Breast epithelium (tissue), 4 donors: ENCODE data around the gene TCERG1L. TPM values are rescaled to one million over a fixed set of nuclear protein-coding genes. Genes with fewer than 3 reads are reported as not detected.
"Not testable (repeated sequence)": the region's sequence is repeated elsewhere in the genome, so short reads cannot be mapped to it uniquely, and the experiment has no call there.

Experiments
- DNase-seq, 2 donors: peaks; one replicate each; pipeline ENCODE4 v3.0.0-alpha.2; 2019; ENCODE audit warnings: low spot score in 2 of 2
- H3K27ac ChIP-seq, 2 donors: fragments of 200-600 bp; sonication (generic) in 1 of 2; one replicate each; pipeline ENCODE4 v1.5.1; 2016 to 2019; ENCODE audit warnings: mild to moderate bottlenecking in 1 of 2
- H3K27me3 ChIP-seq, 2 donors: fragments of 200-600 bp; sonication (generic) in 1 of 2; one replicate each; pipeline versions ENCODE4 v1.5.1 to v1.6.0; 2017 to 2019; ENCODE audit warnings: control low read depth in 1 of 2, mild to moderate bottlenecking in 1 of 2
- H3K36me3 ChIP-seq: fragments of 200-600 bp; one replicate; pipeline ENCODE4 v1.5.1; 2019
- H3K4me1 ChIP-seq, 2 donors: fragments of 200-600 bp; sonication (generic); one replicate each; pipeline ENCODE4 v1.5.1; 2016 to 2019; ENCODE audit warnings: control low read depth in 1 of 2
- H3K4me3 ChIP-seq, 3 donors: fragments of 200-600 bp; sonication (generic); 1 replicate in 2 of 3; 2 replicates in 1 of 3; pipeline ENCODE4 v1.5.1; 2016 to 2019; ENCODE audit warnings: mild to moderate bottlenecking in 3 of 3, moderate library complexity in 2 of 3
- H3K9me3 ChIP-seq, 2 donors: fragments of 200-600 bp; sonication (generic) in 1 of 2; one replicate each; pipeline ENCODE4 v1.5.1; 2016 to 2019; ENCODE audit warnings: control low read depth in 1 of 2
- CTCF ChIP-seq, 3 donors: fragments of 450-650 bp; IDR thresholded peaks; one replicate each; pipeline ENCODE4 v1.5.1; 2016 to 2017; ENCODE audit warnings: antibody characterized with exemption in 3 of 3, mild to moderate bottlenecking in 3 of 3, moderate library complexity in 3 of 3
- POLR2A ChIP-seq: fragments of 450-650 bp; IDR thresholded peaks from one replicate; pipeline ENCODE4 v1.6.1; 2016; ENCODE audit warnings: antibody characterized with exemption, mild to moderate bottlenecking, moderate library complexity
- POLR2AphosphoS5 ChIP-seq, 3 donors: sonication (generic); formaldehyde crosslinking; IDR thresholded peaks; one replicate each; pipeline ENCODE4 v1.6.1; 2017; ENCODE audit warnings: antibody characterized with exemption in 3 of 3
- intact Hi-C: fragments of 100-400 bp; cut with DNase I; formaldehyde crosslinking; loops from one replicate; pipeline ENCODE4 v1.15.1; 2023; ENCODE audit warnings: low total_unique reads
- total RNA-seq, 3 donors: library from RNA; depleted of rRNA; stranded (reverse); fragments of >200 nt; gene quantifications; one replicate each; pipeline ENCODE4 v1.1.0, GENCODE V29; 2016

TCERG1L gene
- total RNA-seq, 3 donors from 2014 or later: under 0.01 to 0.88 TPM; not detected in 1

DNA sequence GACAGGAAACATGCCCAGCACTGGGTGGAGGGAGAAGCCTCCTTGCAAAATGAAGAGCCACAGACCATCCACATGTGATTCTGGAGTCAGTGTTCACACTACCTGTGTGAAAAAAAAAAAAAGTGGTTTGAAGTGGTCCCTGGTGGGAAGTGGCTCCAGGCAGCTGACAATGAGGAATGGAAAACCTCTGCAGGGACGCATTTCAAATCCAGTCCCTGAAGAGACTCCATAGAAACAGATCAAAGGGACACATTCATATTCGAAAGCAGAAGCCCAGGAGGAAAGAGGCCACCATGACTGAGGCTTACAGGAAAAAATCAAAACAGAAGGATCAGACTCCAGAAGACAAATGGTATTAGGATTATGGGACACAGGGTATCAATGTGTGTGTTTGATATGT, 11.5 kb upstream of the TCERG1L start:
- TF ChIP-seq POLR2A: no peak
- TF ChIP-seq CTCF (IDR thresholded peaks at IDR 0.05): no peak
- TF ChIP-seq POLR2AphosphoS5 (IDR thresholded peaks at IDR 0.05): no peak
- Histone ChIP-seq H3K27ac (no peak overlapping the region), H3K27me3 (peaks cover 0 to 55% of the 10 kb centered on the region in 2 donors), H3K4me1 (no peaks in the 10 kb centered on the region), H3K36me3 (no peaks in the 10 kb centered on the region), H3K9me3 (no peaks in the 10 kb centered on the region), H3K4me3 (no peak overlapping the region)
- no peak for DNase-seq
- intact Hi-C loops: no loop called here

DNA sequence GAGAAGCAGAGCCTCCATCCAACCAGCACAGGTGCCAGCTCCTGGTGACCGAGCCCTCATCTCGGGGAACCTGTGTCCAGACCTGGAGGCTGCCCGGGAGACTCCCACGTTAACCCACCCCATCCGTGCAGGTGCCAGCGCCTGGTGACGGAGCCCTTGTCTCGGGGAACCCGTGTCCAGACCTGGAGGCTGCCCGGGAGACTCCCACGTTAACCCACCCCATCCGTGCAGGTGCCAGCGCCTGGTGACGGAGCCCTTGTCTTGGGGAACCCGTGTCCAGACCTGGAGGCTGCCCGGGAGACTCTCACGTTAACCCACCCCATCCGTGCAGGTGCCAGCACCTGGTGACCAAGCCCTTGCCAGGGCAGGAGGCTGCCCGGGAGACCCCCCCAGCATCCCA, 11.1 kb upstream of the TCERG1L start:
- H3K9me3 ChIP-seq, H3K4me3 ChIP-seq, H3K4me1 ChIP-seq, H3K27ac ChIP-seq, DNase-seq, H3K36me3 ChIP-seq, intact Hi-C loops: not testable (repeated sequence)
- H3K27me3 ChIP-seq: peaks cover 0 to 59% of the 10 kb centered on the region in 2 donors

GRCh38 chr10:131320860-131321604, 9.5 kb upstream of the TCERG1L start:
- no peak overlapping the region for H3K27ac ChIP-seq
- no peaks in the 10 kb centered on the region for H3K4me1 ChIP-seq
- H3K9me3 ChIP-seq: no peaks in the 10 kb centered on the region
- peaks cover 0 to 66% of the 10 kb centered on the region in 2 donors for H3K27me3 ChIP-seq
- TF ChIP-seq POLR2AphosphoS5 (IDR thresholded peaks at IDR 0.05): no peak
- TF ChIP-seq POLR2A: no peak
- TF ChIP-seq CTCF (IDR thresholded peaks at IDR 0.05): no peak
- H3K36me3 ChIP-seq: no peaks in the 10 kb centered on the region
- no peak overlapping the region for H3K4me3 ChIP-seq
- intact Hi-C loops: no loop called here
- no peak for DNase-seq

GRCh38 chr10:131318814-131319213, 7.3 kb upstream of the TCERG1L start:
- Histone ChIP-seq H3K9me3 (no peaks in the 10 kb centered on the region), H3K27ac (no peak overlapping the region), H3K4me3 (no peak overlapping the region), H3K27me3 (peaks cover 0 to 64% of the 10 kb centered on the region in 2 donors), H3K4me1 (no peaks in the 10 kb centered on the region), H3K36me3 (no peaks in the 10 kb centered on the region)
- no peak for DNase-seq
- TF ChIP-seq POLR2A (no peak), CTCF (IDR thresholded peaks at IDR 0.05) (no peak), POLR2AphosphoS5 (IDR thresholded peaks at IDR 0.05) (no peak)
- intact Hi-C loops: no loop called here

- H3K27me3 ChIP-seq: peaks cover 0 to 64% of the 10 kb centered on the region in 2 donors
- intact Hi-C loops: no loop called here
Measured at GRCh38 chr10:131318291-131318690, 6.8 kb upstream of the TCERG1L start.

More at GRCh38 chr10:131318291-131318690, 6.8 kb upstream of the TCERG1L start:
- H3K27ac ChIP-seq: no peak overlapping the region
- no peaks in the 10 kb centered on the region for H3K9me3 ChIP-seq
- no peaks in the 10 kb centered on the region for H3K4me1 ChIP-seq
- no peak for DNase-seq
- no peaks in the 10 kb centered on the region for H3K36me3 ChIP-seq
- no peak overlapping the region for H3K4me3 ChIP-seq
- TF ChIP-seq CTCF (IDR thresholded peaks at IDR 0.05) (no peak), POLR2A (no peak), POLR2AphosphoS5 (IDR thresholded peaks at IDR 0.05) (no peak)
